WTC11 (cell line): ENCODE results near the gene UCP1. TPM values are rescaled to one million over a fixed set of nuclear protein-coding genes. Genes with fewer than 3 reads are reported as not detected.

ENCODE experiments used
- ATAC-seq: fragments of 200-7000 bp; cut with Tn5 transposase; 2 replicates; pipeline ENCODE4 v1.10.0; 2021; ENCODE audit warnings: mild to moderate bottlenecking, moderate library complexity
- CTCF ChIA-PET: fragments of 300-600 bp; sonication (Branson Sonifier 250); formaldehyde crosslinking; loops from one replicate; lab custom pipeline; 2021; ENCODE audit warnings: antibody characterized with exemption; lab: Charles Lee
- POLR2A ChIA-PET: fragments of 350-600 bp; sonication (Branson Sonifier 250); formaldehyde crosslinking; loops from one replicate; lab custom pipeline; 2021; ENCODE audit warnings: antibody characterized with exemption; lab: Charles Lee
- DNase-seq: peaks from one replicate; pipeline ENCODE4 v3.0.0; 2021; ENCODE audit warnings: low spot score
- H3K27ac Mint-ChIP-seq: 2 replicates; pipeline ENCODE4 v1.8.0; 2021; ENCODE audit warnings: mixed read lengths
- H3K27me3 Mint-ChIP-seq: 2 replicates; pipeline ENCODE4 v1.8.0; 2021; ENCODE audit warnings: low read depth, mild to moderate bottlenecking, moderate library complexity, mixed read lengths
- H3K36me3 Mint-ChIP-seq: 2 replicates; pipeline ENCODE4 v1.8.0; 2021; ENCODE audit warnings: mixed read lengths
- H3K4me1 Mint-ChIP-seq: 2 replicates; pipeline ENCODE4 v1.8.0; 2022; ENCODE audit warnings: mixed read lengths
- H3K4me3 Mint-ChIP-seq: 2 replicates; pipeline ENCODE4 v1.8.0; 2021; ENCODE audit warnings: mild to moderate bottlenecking, moderate library complexity, mixed read lengths
- H3K9me3 Mint-ChIP-seq: 2 replicates; pipeline ENCODE4 v1.8.0; 2021; ENCODE audit warnings: mixed read lengths
- FOXK1 ChIP-seq: sonication (generic); formaldehyde crosslinking; IDR thresholded peaks from 2 replicates; pipeline ENCODE4 v1.8.0; 2022; ENCODE audit warnings: mild to moderate bottlenecking, moderate library complexity, missing genetic modification reagents
- FOXP1 ChIP-seq: sonication (generic); formaldehyde crosslinking; IDR thresholded peaks from 2 replicates; pipeline ENCODE4 v1.8.0; 2022; ENCODE audit warnings: missing genetic modification reagents, mild to moderate bottlenecking, moderate library complexity, borderline replicate concordance
- MXD4 ChIP-seq: fragments of 250-450 bp; sonication (Bioruptor Pico); IDR thresholded peaks from 2 replicates; pipeline ENCODE4 v1.8.0; 2021; ENCODE audit warnings: mild to moderate bottlenecking, moderate library complexity, borderline replicate concordance
- NFATC4 ChIP-seq: fragments of 250-450 bp; sonication (Bioruptor Pico); IDR thresholded peaks from 2 replicates; pipeline ENCODE4 v1.9.0; 2021; ENCODE audit warnings: mild to moderate bottlenecking
- PRRX2 ChIP-seq: fragments of 250-450 bp; sonication (Bioruptor Pico); IDR thresholded peaks from 2 replicates; pipeline ENCODE4 v1.8.0; 2021; ENCODE audit warnings: mild to moderate bottlenecking
- RELA ChIP-seq: sonication (generic); formaldehyde crosslinking; IDR thresholded peaks from 2 replicates; pipeline ENCODE4 v1.8.1; 2022; ENCODE audit warnings: missing genetic modification reagents, mild to moderate bottlenecking, borderline replicate concordance
- total RNA-seq: library from RNA; stranded (reverse); gene quantifications from 3 replicates; pipeline ENCODE4 v1.2.3, GENCODE V29; 2021
- TF ChIP-seq, protein P1 (sequence below): sonication (generic); formaldehyde crosslinking; IDR thresholded peaks from 2 replicates; pipeline ENCODE4 v1.8.1; 2022; ENCODE audit warnings: mild to moderate bottlenecking, moderate library complexity, missing genetic modification reagents
- TF ChIP-seq, protein P2 (sequence below): sonication (generic); formaldehyde crosslinking; IDR thresholded peaks from 2 replicates; pipeline ENCODE4 v1.8.1; 2023; ENCODE audit warnings: mild to moderate bottlenecking, moderate library complexity, missing genetic modification reagents
- TF ChIP-seq, protein P3 (sequence below): sonication (generic); formaldehyde crosslinking; IDR thresholded peaks from 2 replicates; pipeline ENCODE4 v1.8.0; 2023; ENCODE audit warnings: missing genetic modification reagents
- TF ChIP-seq, protein P4 (sequence below): fragments of 250-450 bp; sonication (Bioruptor Pico); IDR thresholded peaks from 2 replicates; pipeline ENCODE4 v1.9.0; 2021; ENCODE audit warnings: mild to moderate bottlenecking
- TF ChIP-seq, protein P5 (sequence below): fragments of 250-450 bp; sonication (Bioruptor Pico); IDR thresholded peaks from 2 replicates; pipeline ENCODE4 v1.8.0; 2021; ENCODE audit warnings: mild to moderate bottlenecking
- TF ChIP-seq, protein P6 (sequence below): sonication (generic); formaldehyde crosslinking; IDR thresholded peaks from 2 replicates; pipeline ENCODE4 v1.8.1; 2023; ENCODE audit warnings: mild to moderate bottlenecking, missing genetic modification reagents, moderate library complexity
- TF ChIP-seq, protein P7 (sequence below): fragments of 250-450 bp; sonication (Bioruptor Pico); conservative IDR thresholded peaks from 2 replicates; pipeline ENCODE4 v1.9.0; 2021; ENCODE audit warnings: mild to moderate bottlenecking
- TF ChIP-seq, protein P8 (sequence below): sonication (generic); formaldehyde crosslinking; IDR thresholded peaks from 2 replicates; pipeline ENCODE4 v1.8.1; 2022; ENCODE audit warnings: low read depth, mild to moderate bottlenecking, moderate library complexity, missing genetic modification reagents, borderline replicate concordance
- TF ChIP-seq, protein P9 (sequence below): fragments of 250-450 bp; sonication (Bioruptor Pico); IDR thresholded peaks from 2 replicates; pipeline ENCODE4 v1.9.0; 2021; ENCODE audit warnings: moderate library complexity, mild to moderate bottlenecking, inconsistent platforms, borderline replicate concordance

UCP1 gene
- total RNA-seq, 1 experiment from 2014 or later = 0.15 TPM

DNA sequence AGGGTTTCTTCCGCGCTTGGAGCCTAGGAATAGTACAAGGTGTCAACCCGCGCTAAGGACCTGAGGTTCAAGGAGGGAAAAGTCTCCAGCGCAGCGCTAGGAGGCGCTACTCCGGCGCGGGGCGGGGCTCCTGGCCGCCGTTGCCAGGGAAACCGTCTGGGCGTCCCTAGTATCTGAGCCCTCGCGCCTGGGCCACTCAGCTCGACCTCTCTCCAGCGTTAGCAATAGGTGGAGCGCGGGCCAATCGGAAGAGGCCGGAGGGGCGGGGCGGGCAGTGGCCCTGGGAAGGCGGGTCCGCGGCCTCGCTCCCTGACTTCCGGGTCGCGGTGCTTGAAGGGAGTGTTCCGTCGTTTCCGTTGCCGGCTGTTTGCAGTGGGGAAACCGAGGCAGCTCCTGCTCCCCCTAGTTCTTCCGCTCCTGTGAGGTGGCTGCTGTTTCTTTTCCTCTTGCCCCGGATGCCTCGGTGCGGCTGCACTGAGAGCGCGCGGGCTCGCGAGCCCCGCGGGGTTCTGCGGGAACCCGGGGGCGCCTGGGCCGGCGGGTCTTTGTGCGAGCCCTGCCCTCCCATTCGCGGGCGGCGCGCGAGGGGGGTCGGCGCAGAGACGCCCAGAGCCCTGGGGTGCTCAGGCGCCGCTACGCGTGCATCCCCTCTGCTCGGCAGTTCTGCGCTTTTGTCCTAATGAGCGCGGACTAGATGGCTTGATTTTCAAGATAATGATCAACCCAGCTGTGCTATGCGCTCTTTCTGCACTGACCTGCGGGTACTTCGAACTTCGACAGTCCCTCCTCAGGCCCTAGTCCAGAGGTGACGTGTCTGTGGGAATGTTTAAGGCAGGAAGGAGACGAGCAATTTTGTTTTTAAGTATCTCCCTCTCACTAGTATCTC, 44.7 kb downstream of the UCP1 start, which contains the start of gene ELMOD2 (continued):
- TF ChIP-seq FOXP1 (CRISPR knock-in tag) (0 out of 2 replicates have a peak, but pooled peaks have one; percentile 26), RELA (CRISPR knock-in tag) (no peak), PRRX2 (CRISPR knock-in tag) (no peak), MXD4 (CRISPR knock-in tag) (no peak), FOXK1 (peak; percentile 57; the same call in 1 of the 2 replicates)
- TF ChIP-seq, protein P1, sequence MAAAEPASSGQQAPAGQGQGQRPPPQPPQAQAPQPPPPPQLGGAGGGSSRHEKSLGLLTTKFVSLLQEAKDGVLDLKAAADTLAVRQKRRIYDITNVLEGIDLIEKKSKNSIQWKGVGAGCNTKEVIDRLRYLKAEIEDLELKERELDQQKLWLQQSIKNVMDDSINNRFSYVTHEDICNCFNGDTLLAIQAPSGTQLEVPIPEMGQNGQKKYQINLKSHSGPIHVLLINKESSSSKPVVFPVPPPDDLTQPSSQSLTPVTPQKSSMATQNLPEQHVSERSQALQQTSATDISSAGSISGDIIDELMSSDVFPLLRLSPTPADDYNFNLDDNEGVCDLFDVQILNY (CRISPR knock-in tag) = no peak; the same call in none of the 2 replicates
- TF ChIP-seq, protein P2, sequence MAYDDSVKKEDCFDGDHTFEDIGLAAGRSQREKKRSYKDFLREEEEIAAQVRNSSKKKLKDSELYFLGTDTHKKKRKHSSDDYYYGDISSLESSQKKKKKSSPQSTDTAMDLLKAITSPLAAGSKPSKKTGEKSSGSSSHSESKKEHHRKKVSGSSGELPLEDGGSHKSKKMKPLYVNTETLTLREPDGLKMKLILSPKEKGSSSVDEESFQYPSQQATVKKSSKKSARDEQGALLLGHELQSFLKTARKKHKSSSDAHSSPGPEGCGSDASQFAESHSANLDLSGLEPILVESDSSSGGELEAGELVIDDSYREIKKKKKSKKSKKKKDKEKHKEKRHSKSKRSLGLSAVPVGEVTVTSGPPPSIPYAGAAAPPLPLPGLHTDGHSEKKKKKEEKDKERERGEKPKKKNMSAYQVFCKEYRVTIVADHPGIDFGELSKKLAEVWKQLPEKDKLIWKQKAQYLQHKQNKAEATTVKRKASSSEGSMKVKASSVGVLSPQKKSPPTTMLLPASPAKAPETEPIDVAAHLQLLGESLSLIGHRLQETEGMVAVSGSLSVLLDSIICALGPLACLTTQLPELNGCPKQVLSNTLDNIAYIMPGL = peak; percentile 49; the same call in 1 of the 2 replicates
- TF ChIP-seq, protein P3, sequence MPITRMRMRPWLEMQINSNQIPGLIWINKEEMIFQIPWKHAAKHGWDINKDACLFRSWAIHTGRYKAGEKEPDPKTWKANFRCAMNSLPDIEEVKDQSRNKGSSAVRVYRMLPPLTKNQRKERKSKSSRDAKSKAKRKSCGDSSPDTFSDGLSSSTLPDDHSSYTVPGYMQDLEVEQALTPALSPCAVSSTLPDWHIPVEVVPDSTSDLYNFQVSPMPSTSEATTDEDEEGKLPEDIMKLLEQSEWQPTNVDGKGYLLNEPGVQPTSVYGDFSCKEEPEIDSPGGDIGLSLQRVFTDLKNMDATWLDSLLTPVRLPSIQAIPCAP (CRISPR knock-in tag) = no peak
- TF ChIP-seq, protein P4, sequence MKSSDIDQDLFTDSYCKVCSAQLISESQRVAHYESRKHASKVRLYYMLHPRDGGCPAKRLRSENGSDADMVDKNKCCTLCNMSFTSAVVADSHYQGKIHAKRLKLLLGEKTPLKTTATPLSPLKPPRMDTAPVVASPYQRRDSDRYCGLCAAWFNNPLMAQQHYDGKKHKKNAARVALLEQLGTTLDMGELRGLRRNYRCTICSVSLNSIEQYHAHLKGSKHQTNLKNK (CRISPR knock-in tag) = no peak
- TF ChIP-seq, protein P5, sequence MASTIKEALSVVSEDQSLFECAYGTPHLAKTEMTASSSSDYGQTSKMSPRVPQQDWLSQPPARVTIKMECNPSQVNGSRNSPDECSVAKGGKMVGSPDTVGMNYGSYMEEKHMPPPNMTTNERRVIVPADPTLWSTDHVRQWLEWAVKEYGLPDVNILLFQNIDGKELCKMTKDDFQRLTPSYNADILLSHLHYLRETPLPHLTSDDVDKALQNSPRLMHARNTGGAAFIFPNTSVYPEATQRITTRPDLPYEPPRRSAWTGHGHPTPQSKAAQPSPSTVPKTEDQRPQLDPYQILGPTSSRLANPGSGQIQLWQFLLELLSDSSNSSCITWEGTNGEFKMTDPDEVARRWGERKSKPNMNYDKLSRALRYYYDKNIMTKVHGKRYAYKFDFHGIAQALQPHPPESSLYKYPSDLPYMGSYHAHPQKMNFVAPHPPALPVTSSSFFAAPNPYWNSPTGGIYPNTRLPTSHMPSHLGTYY (CRISPR knock-in tag) = no peak
- TF ChIP-seq, protein P6, sequence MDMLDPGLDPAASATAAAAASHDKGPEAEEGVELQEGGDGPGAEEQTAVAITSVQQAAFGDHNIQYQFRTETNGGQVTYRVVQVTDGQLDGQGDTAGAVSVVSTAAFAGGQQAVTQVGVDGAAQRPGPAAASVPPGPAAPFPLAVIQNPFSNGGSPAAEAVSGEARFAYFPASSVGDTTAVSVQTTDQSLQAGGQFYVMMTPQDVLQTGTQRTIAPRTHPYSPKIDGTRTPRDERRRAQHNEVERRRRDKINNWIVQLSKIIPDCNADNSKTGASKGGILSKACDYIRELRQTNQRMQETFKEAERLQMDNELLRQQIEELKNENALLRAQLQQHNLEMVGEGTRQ = no peak

DNA sequence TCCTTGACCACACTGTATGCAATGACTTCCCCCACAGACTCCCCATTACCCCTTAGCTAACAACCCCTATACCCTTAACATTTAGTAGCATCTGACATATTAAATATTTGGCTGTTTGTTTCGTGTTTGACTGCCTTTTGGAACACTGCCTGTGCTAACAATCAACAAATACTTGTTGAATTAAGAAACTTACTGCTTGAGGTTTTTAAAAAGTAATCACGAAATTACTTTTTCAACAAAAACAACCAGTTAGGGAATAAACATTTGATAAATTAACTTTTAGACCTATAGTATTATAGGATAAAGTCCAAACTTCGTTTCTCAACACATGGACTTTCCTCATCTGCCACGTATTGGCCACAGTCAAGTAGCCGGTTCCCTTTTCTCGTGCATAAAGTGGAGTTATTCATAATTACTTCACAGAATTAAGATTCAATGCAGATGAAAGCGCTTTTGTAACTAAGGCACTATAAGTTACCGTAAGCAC, 45.3 kb downstream of the UCP1 start:
- no peak for TF ChIP-seq NFATC4 (CRISPR knock-in tag)
- TF ChIP-seq, protein P7, sequence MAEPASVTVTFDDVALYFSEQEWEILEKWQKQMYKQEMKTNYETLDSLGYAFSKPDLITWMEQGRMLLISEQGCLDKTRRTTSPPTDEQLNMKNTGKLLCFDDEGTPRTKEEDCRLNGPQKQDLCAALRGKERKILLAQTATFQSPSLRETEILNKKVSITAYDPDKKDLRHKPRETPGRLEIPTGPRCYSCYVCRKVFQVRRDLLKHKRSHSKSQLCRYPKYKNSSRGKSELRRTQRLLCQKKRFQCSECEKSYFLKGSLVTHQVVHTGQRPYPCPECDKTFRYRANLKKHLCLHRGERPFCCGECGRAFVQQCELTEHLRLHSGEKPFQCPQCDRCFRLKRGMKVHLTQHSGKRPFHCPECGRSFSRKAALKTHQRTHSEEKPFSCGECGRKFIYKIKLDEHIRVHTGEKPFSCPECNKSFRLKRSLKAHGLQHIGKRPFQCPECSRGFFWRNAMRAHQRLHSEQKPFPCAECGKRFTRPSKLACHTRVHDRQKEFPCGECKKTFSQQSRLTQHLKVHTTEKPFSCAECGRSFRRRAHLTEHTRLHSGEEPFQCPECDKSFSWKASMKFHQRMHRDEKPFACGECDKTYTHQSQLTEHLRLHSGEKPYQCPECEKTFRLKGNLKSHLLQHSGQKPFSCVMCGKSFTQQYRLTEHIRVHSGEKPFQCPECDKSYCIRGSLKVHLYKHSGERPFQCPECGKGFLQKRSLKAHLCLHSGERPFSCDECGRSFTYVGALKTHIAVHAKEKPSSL (CRISPR knock-in tag) = no peak
- TF ChIP-seq, protein P8, sequence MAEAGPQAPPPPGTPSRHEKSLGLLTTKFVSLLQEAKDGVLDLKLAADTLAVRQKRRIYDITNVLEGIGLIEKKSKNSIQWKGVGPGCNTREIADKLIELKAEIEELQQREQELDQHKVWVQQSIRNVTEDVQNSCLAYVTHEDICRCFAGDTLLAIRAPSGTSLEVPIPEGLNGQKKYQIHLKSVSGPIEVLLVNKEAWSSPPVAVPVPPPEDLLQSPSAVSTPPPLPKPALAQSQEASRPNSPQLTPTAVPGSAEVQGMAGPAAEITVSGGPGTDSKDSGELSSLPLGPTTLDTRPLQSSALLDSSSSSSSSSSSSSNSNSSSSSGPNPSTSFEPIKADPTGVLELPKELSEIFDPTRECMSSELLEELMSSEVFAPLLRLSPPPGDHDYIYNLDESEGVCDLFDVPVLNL (CRISPR knock-in tag) = no peak
- TF ChIP-seq, protein P9, sequence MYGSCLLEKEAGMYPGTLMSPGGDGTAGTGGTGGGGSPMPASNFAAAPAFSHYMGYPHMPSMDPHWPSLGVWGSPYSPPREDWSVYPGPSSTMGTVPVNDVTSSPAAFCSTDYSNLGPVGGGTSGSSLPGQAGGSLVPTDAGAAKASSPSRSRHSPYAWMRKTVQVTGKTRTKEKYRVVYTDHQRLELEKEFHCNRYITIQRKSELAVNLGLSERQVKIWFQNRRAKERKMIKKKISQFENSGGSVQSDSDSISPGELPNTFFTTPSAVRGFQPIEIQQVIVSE (CRISPR knock-in tag) = no peak
- ATAC-seq = no peak
- Mint-ChIP-seq H3K4me3 (peak overlapping the region; percentile 86), H3K9me3 (peaks cover 4% of the 10 kb centered on the region; the same call in 1 of the 2 replicates), H3K4me1 (peaks cover 9% of the 10 kb centered on the region), H3K27ac (no peak overlapping the region), H3K27me3 (peaks cover 28% of the 10 kb centered on the region), H3K36me3 (peaks cover 12% of the 10 kb centered on the region)
- CTCF ChIA-PET = interaction anchor here (0.8 to 1.5 kb wide), 9 partner anchors 8 to 330 kb away, joined by 3 to 14 read pairs (median 6); partner anchors contain the start of genes CLGN, MGAT4D, SCOC and TBC1D9
- DNase-seq = no peak
- POLR2A ChIA-PET = interaction anchor here (0.9 to 1.1 kb wide), 2 partner anchors 42 to 150 kb away, joined by 4 read pairs; partner anchors contain the start of gene SCOC
